K562 (cell line): ENCODE data around the gene NFIC. TPM values are rescaled to one million over a fixed set of nuclear protein-coding genes. Genes with fewer than 3 reads are reported as not detected.
A peak's percentile ranks its signal among the peaks of the same experiment; 100 is the strongest.
"Not testable (repeated sequence)": the region's sequence is repeated elsewhere in the genome, so short reads cannot be mapped to it uniquely, and the experiment has no call there.

ENCODE experiments used
- ATAC-seq: fragments of 200-7000 bp; cut with Tn5 transposase; 3 replicates; pipeline ENCODE4 v1.9.1; 2020; ENCODE audit warnings: moderate library complexity
- BruUV-seq: library from RNA; stranded (reverse); fragments of 400-500 nt; replicated peaks from 2 replicates; lab custom pipeline; 2021; lab: Mats Ljungman, UMichigan
- CTCF ChIA-PET: fragments of 300-600 bp; formaldehyde crosslinking; extraction: SDS; loops from one replicate; lab custom pipeline; 2021; ENCODE audit warnings: low intra/inter-chr PET ratio; lab: Yijun Ruan, JAX
- POLR2A ChIA-PET: fragments of 300-600, 350-650 bp; sonication (Branson Sonifier 250); formaldehyde crosslinking; extraction: SDS; loops from one replicate; lab custom pipeline; 2021; ENCODE audit warnings: antibody characterized with exemption, inconsistent platforms; lab: Yijun Ruan, JAX
- DNase-seq, 4 experiments: peaks; one replicate each; pipeline versions ENCODE4 v3.0.0 to v3.0.0-alpha.2; 2011 to 2018; ENCODE audit warnings: low spot score in 3 of 4, mixed read lengths in 3 of 4; ENCODE audit errors: extremely low read depth in 1 of 4
- FAIRE-seq: peaks from 2 replicates; lab custom pipeline; 2011; peaks lifted over from hg19 to GRCh38; lab: Jason Lieb, UNC
- H2AFZ ChIP-seq: 2 replicates; pipeline ENCODE4 v1.6.0; 2011; ENCODE audit warnings: low read depth, low read length, control low read depth, inconsistent platforms
- H3K27ac ChIP-seq: fragments of 200-600 bp; 3 replicates; pipeline ENCODE4 v1.8.0; 2011; ENCODE audit warnings: low read depth, mild to moderate bottlenecking, control low read depth, inconsistent platforms, low read length, moderate library complexity, mixed read lengths; ENCODE audit errors: extremely low read depth
- H3K27me3 ChIP-seq, 2 experiments: fragments of 300-600 bp in 1 of 2; 2 replicates in 1 of 2; 3 replicates in 1 of 2; pipeline versions ENCODE4 v1.6.0 to v1.8.0; 2011; ENCODE audit warnings: inconsistent platforms in 2 of 2, low read length in 2 of 2, mild to moderate bottlenecking in 1 of 2, mixed read lengths in 1 of 2, moderate library complexity in 1 of 2; ENCODE audit not compliant: control insufficient read depth in 2 of 2, insufficient read depth in 2 of 2
- H3K36me3 ChIP-seq: fragments of 300-600 bp; 3 replicates; pipeline ENCODE4 v1.8.0; 2011; ENCODE audit warnings: mild to moderate bottlenecking, low read length, inconsistent platforms; ENCODE audit not compliant: control insufficient read depth, insufficient read depth
- H3K4me1 ChIP-seq, 2 experiments: fragments of 200-600 bp in 1 of 2; replicated peaks in 1 of 2; 2 replicates in 1 of 2; 3 replicates in 1 of 2; pipeline versions ENCODE4 v1.5.1 to v1.8.0; 2011; ENCODE audit warnings: inconsistent platforms in 2 of 2, low read length in 2 of 2, mild to moderate bottlenecking in 1 of 2, mixed read lengths in 1 of 2, moderate library complexity in 1 of 2; ENCODE audit not compliant: control insufficient read depth in 2 of 2, insufficient read depth in 2 of 2
- H3K4me2 ChIP-seq: 2 replicates; pipeline ENCODE4 v1.6.1; 2011; ENCODE audit warnings: low read length, control low read depth, inconsistent platforms, mixed read lengths; ENCODE audit not compliant: insufficient read depth
- H3K4me3 ChIP-seq: fragments of 200-600 bp; sonication (generic), shearing (Covaris generic); 2 replicates; pipeline ENCODE4 v1.5.1; 2016; ENCODE audit warnings: control low read depth, inconsistent platforms
- H3K79me2 ChIP-seq: fragments of 200-600 bp; 3 replicates; pipeline ENCODE4 v1.8.0; 2011; ENCODE audit warnings: low read length, inconsistent platforms; ENCODE audit not compliant: control insufficient read depth, insufficient read depth
- H3K9ac ChIP-seq, 2 experiments: 2 replicates each; pipeline versions ENCODE4 v1.6.0 to v1.6.1; 2011; ENCODE audit warnings: low read depth in 2 of 2, low read length in 2 of 2, control low read depth in 1 of 2, inconsistent platforms in 1 of 2, mild to moderate bottlenecking in 1 of 2, mixed read lengths in 1 of 2; ENCODE audit not compliant: insufficient read depth in 1 of 2
- H3K9me1 ChIP-seq: one replicate; pipeline ENCODE4 v1.6.0; 2011; ENCODE audit warnings: inconsistent platforms, mild to moderate bottlenecking, low read length, moderate library complexity; ENCODE audit not compliant: control insufficient read depth, insufficient read depth
- H3K9me3 ChIP-seq: replicated peaks from 2 replicates; pipeline ENCODE4 v1.5.1; 2011; ENCODE audit warnings: low read depth, low read length, inconsistent platforms; ENCODE audit not compliant: control insufficient read depth, insufficient read depth
- H4K20me1 ChIP-seq: replicated peaks from 2 replicates; pipeline ENCODE4 v1.6.1; 2011; ENCODE audit warnings: low read length, inconsistent platforms, mixed read lengths; ENCODE audit not compliant: control insufficient read depth, insufficient read depth
- CBX3 ChIP-seq, 2 experiments: IDR thresholded peaks; 1 replicate in 1 of 2; 2 replicates in 1 of 2; pipeline ENCODE4 v1.6.1; 2012; ENCODE audit warnings: inconsistent platforms in 2 of 2, low read length in 2 of 2, borderline replicate concordance in 1 of 2, control low read depth in 1 of 2
- UBTF ChIP-seq, 2 experiments: IDR thresholded peaks; 2 replicates each; pipeline ENCODE4 v1.6.1; 2012; ENCODE audit warnings: improper control_type of control experiment in 2 of 2, low read depth in 2 of 2, low read length in 2 of 2, borderline replicate concordance in 1 of 2
- ZNF121 ChIP-seq: sonication (generic); formaldehyde crosslinking; conservative IDR thresholded peaks from 2 replicates; pipeline ENCODE4 v1.8.0; 2022; ENCODE audit warnings: missing genetic modification reagents
- ZNF184 ChIP-seq: sonication (generic); formaldehyde crosslinking; IDR thresholded peaks from 2 replicates; pipeline ENCODE4 v1.5.0; 2020; ENCODE audit warnings: missing genetic modification reagents
- WGBS: fragments of 100-300 bp; shearing (Covaris generic); methylation state at CpG from one replicate; pipeline ENCODE4 v1.1.6; 2016; ENCODE audit warnings: low coverage, mixed read lengths; ENCODE audit not compliant: insufficient coverage; ENCODE audit errors: missing lambda C conversion rate; 5-methylcytosine and 5-hydroxymethylcytosine counted together
- in situ Hi-C: fragments of 300-500 bp; cut with MboI; formaldehyde crosslinking; loops from 4 replicates; pipeline ENCODE4 v1.15.0; 2018; ENCODE audit warnings: inconsistent platforms, mixed read lengths
- intact Hi-C: fragments of 100-400 bp; cut with micrococcal nuclease; formaldehyde crosslinking; loops from 2 replicates; pipeline ENCODE4 v1.14.2; 2022
- polyA plus RNA-seq, 8 experiments: library from polyadenylated mRNA; depleted of rRNA in 4 of 8; stranded (reverse) in 5 of 8; unstranded in 3 of 8; fragments of >200 nt; fragmentation: Nextera tagmentation in 2 of 8; fragmentation: Illumina TruSeq in 1 of 8; extraction: Ambion mirVana in 2 of 8; extraction: Trizol in 1 of 8; gene quantifications; 2 replicates each; pipeline versions ENCODE4 v1.2.1 to v1.2.3, GENCODE V29; 2011 to 2014; ENCODE audit warnings: inconsistent platforms in 1 of 8, missing spikeins in 1 of 8
- total RNA-seq, 7 experiments: library from RNA; depleted of rRNA in 6 of 7; stranded (reverse); fragments of >200 nt in 6 of 7; fragmentation: Illumina TruSeq in 2 of 7; extraction: Trizol in 2 of 7; gene quantifications; 2 replicates each; pipeline versions ENCODE4 v1.2.1 to v1.2.3, GENCODE V29; 2011 to 2021; ENCODE audit warnings: low replicate concordance in 1 of 7

Gene NFIC
- total and polyA plus RNA-seq, 9 of the 15 experiments (the other 6 are each of a cell fraction or from before 2014, with no cell fraction given): 0.71 to 62.1 (median 6.9) TPM

DNA sequence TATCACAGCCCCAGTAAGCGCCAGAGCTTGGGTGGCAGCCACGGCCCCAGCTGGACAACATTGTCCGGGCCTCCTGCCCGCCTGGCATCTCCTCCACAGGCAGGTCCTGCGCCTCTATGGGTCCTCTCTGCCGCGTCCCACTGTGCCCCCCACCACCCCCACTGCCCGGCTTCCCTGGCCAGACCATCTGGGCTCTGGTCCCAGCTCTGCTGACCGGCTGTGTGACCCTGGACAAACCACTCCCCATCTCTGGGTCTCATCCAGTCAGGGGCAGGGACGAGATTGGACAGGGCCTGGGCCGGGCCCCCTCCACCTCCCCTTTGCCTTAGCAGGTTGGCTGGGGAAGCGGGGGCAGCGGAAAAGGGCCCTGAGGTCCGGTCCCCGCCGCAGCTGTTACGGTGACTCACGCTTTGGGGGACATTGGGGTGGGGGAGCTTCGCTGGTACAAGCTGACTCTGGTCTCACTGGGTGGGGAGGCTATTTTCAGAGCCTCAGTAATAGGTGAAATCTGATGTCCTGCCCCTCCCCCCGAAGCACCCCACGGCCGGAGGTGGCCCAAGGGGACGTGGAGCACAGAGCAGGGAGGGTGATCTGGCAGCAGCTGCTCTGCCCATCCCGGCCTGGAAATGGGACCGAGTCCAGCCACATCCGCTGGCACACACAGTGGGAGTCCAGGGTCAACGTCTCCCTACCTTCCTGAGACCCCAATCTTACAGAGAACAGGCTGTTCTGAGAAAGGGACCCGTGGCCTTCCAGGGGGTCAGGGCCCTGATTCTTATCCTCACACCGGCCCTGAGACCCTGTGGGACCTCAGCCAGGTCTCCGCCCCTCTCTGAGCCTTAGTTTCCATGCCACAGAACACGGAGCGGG lies 9.1 kb downstream of the NFIC start (continued):
- TF ChIP-seq UBTF (IDR thresholded peaks at IDR 0.05; ENCODE audit: borderline replicate concordance in 1 of 2, low read depth in 2 of 2, low read length in 2 of 2): 0 out of 4 replicates have a peak, but pooled peaks of 1 of the 2 experiments have one; percentile 17
- no peak for TF ChIP-seq CBX3 (IDR thresholded peaks at IDR 0.05; ENCODE audit: borderline replicate concordance in 1 of 2, low read length in 2 of 2)
- no peak for TF ChIP-seq ZNF184 (CRISPR knock-in tag)

GRCh38 chr19:3376091-3376455 lies 9.7 kb downstream of the NFIC start:
- FAIRE-seq, CTCF ChIA-PET, intact Hi-C loops: not testable (repeated sequence)

More at GRCh38 chr19:3376091-3376455, 9.7 kb downstream of the NFIC start:
- Histone ChIP-seq H3K9ac (peak overlapping the region in 1 of 2 experiments; percentile 85; a peak in 2 of 4 replicates), H4K20me1 (peaks cover 55% of the 10 kb centered on the region), H3K79me2 (peaks cover 95% of the 10 kb centered on the region), H3K27ac (peak overlapping the region; percentile 74; the same call in 2 of the 3 replicates), H3K9me1 (peaks cover 13% of the 10 kb centered on the region), H3K4me1 (peaks cover 46 to 70% of the 10 kb centered on the region in 2 experiments), H3K36me3 (peaks cover 43% of the 10 kb centered on the region; the same call in 2 of the 3 replicates)
- H3K4me3 ChIP-seq, in situ Hi-C loops, DNase-seq, H3K27me3 ChIP-seq, H3K9me3 ChIP-seq, H2AFZ ChIP-seq, ATAC-seq, BruUV-seq, H3K4me2 ChIP-seq: not testable (repeated sequence)
- peak; percentile 93 for TF ChIP-seq ZNF121 (CRISPR knock-in tag)
- WGBS: 95% methylated on average over 12 of the region's 12 CpGs
- POLR2A ChIA-PET: interaction anchor here (0.6 to 1.1 kb wide), 2 partner anchors 28 to 66 kb away, joined by 3 read pairs; no protein-coding TSS in a partner anchor
